ENCODE data around the gene SLC7A4.
"Not testable (repeated sequence)": the region's sequence is repeated elsewhere in the genome, so short reads cannot be mapped to it uniquely, and the experiment has no call there.

The SLC7A4 gene

GRCh38 chr22:21042978-21043859 lies 10.9 kb upstream of the SLC7A4 start:
- DNase-seq, result no peak

- DNase-seq, result no peak
These were observed 9.6 kb upstream of the SLC7A4 start for GRCh38 chr22:21041937-21042336.

GRCh38 chr22:21039158-21039557 lies 6.8 kb upstream of the SLC7A4 start:
- not testable (repeated sequence) for DNase-seq

- DNase-seq, result no peak
These were observed 6.0 kb upstream of the SLC7A4 start for GRCh38 chr22:21038405-21038804.

GRCh38 chr22:21034989-21035388 lies 2.6 kb upstream of the SLC7A4 start:
- DNase-seq, result no peak

- DNase-seq, result no peak
These were observed 1.5 kb upstream of the SLC7A4 start for GRCh38 chr22:21033895-21034294.

- no peak for DNase-seq
These were observed 717 bp upstream of the SLC7A4 start for GRCh38 chr22:21032868-21033688.

- DNase-seq, result no peak
These were observed 770 bp downstream of the SLC7A4 start for GRCh38 chr22:21031545-21032036.

GRCh38 chr22:21030621-21031544 lies 1.5 kb downstream of the SLC7A4 start:
- no peak for DNase-seq

GRCh38 chr22:21030032-21030431 lies 2.3 kb downstream of the SLC7A4 start:
- DNase-seq, result no peak

GRCh38 chr22:21029486-21030025 lies 2.8 kb downstream of the SLC7A4 start:
- no peak for DNase-seq

GRCh38 chr22:21028277-21029251 lies 3.8 kb downstream of the SLC7A4 start:
- DNase-seq, result no peak

GRCh38 chr22:21026783-21027692 lies 5.3 kb downstream of the SLC7A4 start:
- no peak for DNase-seq

GRCh38 chr22:21025763-21026755 lies 6.3 kb downstream of the SLC7A4 start:
- DNase-seq, result no peak

- no peak for DNase-seq
These were observed 7.1 kb downstream of the SLC7A4 start for GRCh38 chr22:21025266-21025665.

GRCh38 chr22:21022955-21023614 lies 9.3 kb downstream of the SLC7A4 start:
- no peak for DNase-seq

GRCh38 chr22:21022507-21022906 lies 9.9 kb downstream of the SLC7A4 start:
- no peak for DNase-seq

GRCh38 chr22:21020802-21021429 lies 11.4 kb downstream of the SLC7A4 start:
- DNase-seq, result no peak

Measured in activated CD4-positive, alpha-beta T cell treated with anti-CD3 and anti-CD28 coated beads for 1 hour (primary cell).